Activated CD4-positive, alpha-beta T cell treated with anti-CD3 and anti-CD28 coated beads for 1 hour (primary cell): Measurements from ENCODE around the gene SIRPB2.

ENCODE experiments used
- DNase-seq: peaks from one replicate; pipeline ENCODE4 v3.0.0-alpha.2; 2020

The SIRPB2 gene

DNA sequence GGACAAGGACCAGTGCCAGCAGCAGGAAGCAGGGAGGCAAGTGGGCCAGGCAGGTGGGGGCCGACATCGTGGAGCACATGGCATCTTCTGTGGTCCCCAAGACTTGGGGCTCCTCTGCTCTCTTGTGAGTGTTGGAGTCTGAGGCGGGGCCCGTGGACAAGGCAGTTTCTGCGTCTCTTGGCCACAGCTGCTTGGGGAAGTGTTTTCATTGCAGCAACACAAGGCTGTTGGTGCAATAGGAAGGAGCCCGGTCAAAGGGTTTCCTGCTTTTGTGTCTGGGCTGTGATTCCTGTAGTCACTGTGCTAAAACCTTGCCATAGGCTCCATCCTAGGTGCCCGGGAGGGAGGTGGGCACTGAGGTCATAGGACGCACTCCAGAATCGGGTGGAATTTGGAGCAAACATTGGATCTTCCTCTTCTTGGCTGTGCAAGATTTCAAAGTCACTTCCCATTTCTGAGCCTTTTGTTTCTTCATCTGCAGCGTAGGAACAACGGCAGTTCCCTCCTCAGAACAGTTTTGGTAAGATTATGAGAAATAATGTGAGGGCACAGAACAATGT lies at the start of gene SIRPB2:
Gene SIRPB2 (minus strand): TSS at position 140 of the 560 bp plus-strand sequence. CDS start 61 bp downstream, at position 79.
- DNase-seq: no peak

DNA sequence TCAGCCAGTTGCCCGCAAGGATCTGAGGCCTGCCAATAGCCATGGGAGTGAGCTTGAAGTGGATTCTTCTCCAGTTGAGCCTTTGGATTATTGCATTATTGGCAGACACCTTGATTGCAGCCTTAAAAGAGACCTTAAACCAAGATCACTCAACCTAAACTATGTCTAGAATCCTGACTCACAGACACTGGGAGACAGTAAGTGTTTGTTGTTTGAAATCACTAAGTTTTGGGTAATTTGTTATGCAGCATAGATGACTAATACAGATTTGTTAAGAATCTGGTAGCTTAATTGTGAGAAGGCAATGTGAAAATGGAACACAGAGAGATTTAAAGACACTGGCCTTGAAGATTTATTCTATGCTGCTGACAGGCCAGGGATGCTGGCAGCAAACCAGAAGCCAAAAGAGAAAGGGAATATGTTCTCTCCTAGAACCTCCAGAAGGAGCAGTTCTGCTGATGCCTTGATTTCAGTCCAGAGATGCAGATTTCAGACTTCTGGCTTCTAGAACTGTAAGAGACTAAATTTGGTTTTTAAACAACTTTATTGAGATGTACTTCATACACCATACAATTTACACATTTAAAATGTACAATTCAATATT lies 48.7 kb upstream of the SIRPB2 start:
- DNase-seq: no peak

DNA sequence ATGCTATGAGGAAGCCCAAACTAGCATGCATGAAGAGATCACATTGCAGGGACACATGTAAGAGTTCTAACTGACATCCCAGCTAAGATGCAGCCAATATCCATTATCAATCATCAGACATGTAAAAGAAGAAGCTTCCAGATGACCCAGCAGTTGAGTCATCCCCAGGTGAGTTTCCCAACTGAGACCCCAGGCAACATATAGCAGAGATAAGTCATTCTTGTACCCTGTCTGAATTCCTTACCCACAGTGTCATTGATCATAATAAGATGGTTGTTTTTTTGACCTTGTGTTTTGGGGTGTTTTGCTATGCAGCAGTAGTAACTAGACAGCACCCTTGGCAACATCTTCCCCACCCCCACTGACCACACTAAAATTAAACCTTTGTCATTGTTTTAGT lies 47.4 kb upstream of the SIRPB2 start:
- DNase-seq: no peak

DNA sequence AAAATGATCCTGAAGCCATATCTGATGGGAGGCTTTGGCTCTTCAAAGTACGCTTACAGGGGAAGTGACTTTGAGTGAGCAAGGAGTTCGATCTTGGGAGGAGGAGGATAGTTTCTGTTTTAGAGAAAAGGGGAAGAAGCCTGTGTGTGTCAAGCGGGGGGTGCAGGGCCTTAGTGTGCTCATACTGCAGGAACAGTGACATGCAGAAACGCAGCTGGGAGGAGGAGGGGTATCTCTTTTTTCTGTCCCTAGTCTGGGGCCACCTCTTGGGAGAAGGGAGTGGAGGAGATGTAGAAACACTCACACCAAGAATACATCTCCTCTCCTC lies 46.5 kb upstream of the SIRPB2 start:
- no peak for DNase-seq

DNA sequence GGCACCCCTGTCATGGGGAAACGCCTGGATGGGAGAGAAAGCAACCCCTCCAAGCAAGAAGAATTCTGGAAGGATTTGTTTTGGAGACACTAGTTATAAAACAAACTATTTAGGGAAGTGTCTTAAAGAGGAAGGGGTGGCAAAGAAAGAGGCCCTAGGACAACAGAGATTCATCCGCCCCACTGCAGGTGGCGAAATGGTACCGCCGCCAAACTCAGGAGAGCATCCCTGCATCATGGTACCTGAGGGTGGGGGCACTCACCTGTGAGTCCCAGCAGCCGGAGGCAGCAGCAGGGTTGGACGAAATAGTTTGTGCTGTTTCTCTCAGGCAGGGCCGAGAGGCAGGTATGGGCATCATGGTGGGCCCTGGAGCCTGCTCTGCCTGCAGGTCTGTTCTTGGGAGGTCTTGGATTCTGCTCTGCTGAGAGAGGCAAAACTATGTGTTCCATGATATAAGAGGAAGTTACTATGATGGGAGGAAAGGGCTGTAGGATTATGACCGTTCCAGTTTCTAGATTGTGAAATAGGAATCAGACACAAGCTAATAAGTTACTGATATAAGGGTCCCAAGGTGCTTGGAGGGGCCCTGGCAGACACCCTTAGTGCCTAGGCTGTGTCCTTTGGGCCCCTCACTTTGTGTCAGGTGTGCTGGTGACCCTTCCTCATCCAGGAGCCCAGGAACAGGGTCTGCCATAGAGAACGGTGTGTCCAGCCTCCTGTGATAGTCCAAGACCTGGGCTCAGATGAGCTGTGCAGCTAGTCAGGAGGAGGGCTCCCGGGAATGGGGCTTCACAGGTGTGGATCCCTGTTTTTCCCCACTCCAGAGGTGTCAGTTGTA lies 45.9 kb upstream of the SIRPB2 start:
- no peak for DNase-seq

DNA sequence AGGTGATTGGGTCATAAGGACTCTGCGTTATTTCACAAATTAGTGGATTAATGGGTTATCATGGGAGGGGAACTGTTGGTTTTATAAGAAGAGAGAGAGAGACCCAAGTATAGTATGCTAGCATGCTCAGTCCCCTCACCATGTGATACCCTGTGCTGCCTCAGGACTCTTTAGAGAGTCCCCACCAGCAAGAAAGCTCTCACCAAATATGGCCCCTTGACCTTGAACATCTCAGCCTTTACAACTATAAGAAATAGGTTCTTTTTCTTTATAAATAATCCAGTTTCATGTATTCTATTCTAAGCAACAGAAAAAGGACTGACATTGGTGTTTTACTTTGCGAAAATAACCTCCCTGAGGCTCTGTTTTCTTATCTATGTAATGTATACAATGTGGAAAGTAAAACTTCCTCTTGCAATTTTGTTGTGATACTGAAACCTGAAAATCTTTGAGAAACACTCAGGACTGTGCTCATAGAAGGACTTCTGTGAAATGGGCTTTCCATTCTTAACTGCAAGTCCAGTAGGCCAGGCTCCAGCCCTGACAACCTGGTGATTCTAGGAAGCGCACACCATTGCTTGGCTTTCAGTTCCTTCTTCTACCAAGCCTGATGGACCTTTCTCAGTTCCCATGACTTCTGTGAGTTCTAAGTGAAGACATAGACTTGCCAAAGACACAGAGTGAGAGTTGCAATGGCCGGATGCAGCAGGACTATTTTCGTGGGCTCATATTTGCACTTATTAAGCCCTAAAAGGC lies 44.4 kb upstream of the SIRPB2 start:
- DNase-seq: no peak

DNA sequence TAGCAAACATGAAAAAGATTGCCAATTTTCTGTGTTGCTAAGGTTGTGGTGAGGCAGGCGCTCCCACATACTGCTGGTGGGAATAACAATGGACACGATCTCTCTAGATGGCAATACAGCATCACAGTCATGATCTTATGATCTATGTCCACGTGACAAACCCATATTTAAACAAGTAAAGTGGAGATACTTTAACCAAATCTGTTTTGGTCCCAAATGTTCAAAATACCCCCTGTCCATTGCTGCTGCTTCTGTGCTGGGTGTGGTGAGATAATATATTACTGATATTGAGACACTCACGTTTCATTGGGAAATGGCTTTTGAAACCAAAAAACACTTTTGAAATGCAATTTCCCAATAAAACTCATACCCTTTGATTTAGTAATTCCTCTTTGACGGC lies 43.3 kb upstream of the SIRPB2 start:
- DNase-seq: no peak

DNA sequence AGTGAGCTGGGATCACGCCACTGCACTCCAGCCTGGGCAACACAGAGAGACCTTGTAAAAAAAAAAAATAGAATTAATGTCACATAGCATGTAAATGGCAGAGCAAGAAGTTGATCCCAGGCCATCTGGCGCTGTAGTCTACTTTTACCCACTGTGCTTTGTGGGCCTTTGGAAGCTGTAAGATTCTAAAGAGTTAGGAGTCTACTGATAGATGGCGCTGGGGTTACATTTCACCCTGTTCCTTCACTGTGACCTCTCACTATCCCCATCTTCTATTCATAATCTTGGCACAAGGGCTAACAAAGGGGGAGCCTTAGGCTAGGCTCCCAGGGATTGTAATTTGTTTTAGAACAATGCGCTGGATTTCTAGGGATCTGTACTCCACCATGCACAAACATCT lies 41.8 kb upstream of the SIRPB2 start:
- no peak for DNase-seq

DNA sequence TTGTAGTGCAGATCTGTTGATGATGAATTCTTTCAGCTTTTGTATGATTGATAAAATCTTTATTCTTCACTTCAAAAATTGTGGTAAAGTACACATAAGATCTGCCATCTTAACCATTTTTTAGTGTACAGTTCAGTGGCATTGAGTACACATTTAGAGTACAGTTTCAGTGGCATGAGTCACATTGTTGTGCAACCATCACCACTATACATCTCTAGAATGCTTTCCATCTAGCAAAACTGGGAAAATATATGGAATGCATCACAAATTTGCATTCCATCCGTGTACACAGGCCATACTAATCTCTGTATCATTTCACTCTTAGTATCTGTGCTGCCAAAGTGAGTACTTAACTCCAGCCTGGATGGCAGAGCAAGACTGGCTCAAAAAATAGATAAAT lies 37.6 kb upstream of the SIRPB2 start:
- DNase-seq: no peak

DNA sequence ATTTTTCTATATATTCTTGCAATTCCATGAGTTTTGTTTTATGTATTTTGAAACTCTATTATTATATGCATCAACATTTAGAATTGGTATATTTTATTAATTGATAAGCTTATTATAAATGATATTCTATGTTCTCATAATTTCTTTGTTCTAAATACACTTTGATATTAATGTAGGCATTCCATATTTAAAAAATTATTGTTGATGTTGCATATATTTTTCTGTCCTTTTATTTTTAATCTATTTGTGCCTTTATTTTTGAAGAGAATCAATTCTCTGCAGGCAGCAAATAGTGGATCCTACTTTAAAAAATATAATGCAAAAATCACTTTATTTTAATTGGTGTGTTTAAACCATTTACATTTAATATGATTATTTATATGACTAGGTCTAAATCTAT lies 36.7 kb upstream of the SIRPB2 start:
- no peak for DNase-seq

DNA sequence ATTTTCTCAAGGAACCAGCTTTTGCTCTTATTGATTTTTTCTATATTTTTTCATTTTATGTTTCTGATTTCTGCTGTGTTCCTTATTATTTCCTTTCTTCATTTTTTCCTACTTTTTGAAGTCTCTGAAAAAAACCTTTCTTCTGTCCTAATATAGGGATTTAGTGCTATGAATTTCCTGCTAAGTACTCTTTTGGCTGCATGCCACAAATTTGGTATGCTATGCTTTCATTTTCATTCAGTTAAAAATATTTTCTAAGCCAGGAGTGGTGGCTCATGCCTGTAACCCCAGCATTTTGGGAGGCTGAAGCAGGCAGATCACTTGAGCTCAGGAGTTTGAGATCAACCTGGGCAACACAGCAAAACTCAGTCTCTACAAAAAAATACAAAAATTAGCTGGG lies 35.7 kb upstream of the SIRPB2 start:
- DNase-seq: no peak

DNA sequence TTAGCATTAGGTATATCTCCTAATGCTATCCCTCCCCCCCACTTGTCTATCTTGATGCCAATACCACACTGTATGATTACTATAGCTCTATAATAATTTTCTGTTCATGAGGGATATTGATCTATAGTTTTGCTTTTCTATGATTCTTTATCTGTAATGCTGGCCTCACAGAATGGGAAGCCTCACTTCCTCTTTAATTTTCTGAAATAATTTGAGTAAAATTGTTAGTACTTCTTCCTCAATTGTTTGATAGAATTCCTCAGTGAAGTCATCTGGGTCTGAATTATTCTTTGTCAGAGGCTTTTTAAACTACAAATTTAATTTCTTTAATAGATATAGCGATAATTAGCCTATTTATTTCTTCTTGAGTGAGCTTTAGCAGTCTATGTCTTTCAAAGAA lies 35.1 kb upstream of the SIRPB2 start:
- no peak for DNase-seq

DNA sequence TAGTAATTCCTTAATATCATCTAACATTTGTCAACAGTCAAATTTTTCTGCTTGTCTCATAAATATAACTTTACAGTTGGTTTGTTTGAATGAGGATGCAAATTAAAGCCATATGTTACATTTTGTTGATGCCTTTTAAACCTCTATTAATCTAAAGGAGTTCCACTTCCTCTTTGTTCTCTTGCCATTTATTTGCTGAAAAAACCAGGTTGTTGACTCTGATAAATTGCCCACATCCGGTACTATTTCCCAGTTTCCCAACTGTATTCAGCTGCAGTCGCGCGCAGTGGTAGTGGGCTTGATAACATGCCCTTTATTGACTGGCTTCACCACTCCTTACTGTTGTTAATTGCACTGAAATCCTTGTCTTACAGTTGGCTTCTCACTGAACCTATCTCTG lies 32.8 kb upstream of the SIRPB2 start:
- no peak for DNase-seq

DNA sequence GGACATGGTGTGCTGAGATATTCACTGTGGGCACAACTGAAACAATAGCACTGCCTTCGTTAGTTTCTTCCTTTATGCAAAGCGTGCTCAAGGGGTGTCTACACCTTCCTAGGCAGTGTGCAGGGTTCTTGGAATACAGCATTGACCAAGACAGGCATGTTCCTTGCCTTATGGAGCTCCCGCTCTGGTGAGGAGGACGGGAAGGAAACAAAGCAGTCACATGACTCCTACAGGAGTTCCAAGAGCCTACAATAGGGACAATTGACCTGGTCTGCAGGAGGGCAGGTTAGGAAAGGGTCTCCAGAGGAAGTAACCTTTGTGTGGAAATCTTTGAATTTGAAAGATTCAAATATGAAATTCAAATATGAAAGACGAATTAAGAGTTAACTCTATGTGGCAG lies 25.8 kb upstream of the SIRPB2 start:
- DNase-seq: no peak

DNA sequence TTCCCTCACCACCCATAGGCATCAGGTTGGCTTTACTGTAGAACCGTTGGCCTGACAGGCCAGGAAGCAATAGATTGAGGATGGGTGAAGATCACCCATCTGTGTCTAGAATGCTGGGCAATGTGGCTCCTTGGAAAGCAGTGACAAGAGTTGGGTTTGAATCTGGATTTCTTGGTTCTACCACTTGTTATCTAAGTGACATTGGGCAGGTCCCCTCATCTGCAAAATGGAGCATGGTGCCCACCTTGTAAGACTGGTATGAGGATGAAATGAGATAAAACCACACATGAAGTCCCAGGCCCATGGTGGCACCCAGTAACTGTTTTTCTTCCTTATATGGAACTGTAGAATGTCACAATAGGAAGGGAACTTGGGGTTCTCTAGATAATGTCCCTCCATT lies 22.6 kb upstream of the SIRPB2 start:
- DNase-seq: no peak

DNA sequence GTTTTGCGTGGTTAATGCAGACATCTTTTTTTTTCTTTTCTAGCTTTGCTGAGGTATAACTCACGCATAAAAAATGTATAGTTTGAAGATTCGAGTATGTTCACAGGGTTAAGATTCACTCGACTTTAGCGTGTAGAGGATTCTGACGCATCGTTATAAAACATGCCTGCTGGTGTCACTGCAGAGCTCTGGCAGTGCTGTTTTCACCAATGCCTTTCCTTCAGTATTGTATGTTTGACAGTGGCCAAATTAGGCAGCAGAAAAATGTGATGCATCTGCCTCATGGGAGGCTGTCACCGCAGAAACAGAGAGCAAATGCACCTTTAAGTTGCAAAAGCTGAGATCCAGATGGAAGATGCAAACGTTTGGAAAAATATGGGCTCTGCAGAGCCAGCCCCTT lies 18.0 kb upstream of the SIRPB2 start:
- DNase-seq: no peak

DNA sequence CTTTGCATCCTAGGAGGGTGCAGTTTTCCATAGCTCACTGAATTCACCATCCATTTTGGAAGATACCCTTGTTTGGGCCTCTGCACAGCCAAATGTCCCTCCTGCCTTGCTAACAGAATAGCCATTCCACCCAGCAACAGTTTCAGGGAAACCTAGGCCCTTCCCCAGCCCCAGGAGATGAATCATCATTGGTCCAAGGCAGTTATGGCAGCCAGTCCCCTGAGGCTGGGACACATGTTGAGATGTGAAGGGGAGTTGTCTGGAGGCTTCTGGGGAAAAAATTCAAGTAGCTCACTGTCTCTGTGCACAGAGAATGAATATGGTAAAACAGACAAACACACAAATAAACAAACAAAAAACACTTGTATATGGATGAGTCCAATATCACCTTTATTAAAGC lies 17.4 kb upstream of the SIRPB2 start:
- DNase-seq: no peak

DNA sequence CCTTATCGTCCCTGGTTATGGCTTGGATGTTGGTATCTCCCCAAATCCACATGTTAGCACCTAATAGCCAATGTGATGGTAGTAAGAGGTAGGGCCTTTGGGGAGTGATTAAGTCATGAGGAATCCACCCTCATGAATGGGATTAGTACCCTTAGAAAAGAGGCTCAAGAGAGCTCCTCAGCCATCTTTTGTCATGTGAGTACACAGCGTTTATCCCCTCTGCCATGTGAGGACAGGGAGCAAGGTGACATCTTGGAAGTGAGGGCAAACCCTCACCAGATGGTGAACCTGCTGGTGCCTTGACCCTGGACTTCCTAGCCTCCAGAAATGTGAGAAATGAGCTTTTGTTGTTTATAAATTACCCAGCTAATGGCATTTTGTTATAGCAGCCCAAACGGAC lies 16.1 kb upstream of the SIRPB2 start:
- no peak for DNase-seq

DNA sequence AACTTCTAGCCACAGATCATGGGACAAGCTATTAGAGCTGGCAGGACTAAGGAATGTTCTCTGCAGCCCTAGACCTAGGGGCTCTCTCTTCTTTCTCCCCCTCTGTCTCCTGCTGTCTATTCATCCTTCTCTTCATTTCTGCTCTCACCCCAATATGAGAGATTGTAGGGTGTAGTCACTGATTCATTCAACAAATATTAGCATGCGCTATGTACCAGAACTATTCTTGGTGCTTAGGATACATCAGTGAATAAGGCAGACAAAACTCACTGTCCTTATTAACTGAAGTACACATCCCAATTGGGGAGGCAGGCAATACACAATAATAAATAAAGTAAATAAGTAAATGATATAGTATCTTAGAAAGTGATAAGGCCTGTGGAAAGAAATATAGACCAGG lies 14.7 kb upstream of the SIRPB2 start:
- DNase-seq: no peak

DNA sequence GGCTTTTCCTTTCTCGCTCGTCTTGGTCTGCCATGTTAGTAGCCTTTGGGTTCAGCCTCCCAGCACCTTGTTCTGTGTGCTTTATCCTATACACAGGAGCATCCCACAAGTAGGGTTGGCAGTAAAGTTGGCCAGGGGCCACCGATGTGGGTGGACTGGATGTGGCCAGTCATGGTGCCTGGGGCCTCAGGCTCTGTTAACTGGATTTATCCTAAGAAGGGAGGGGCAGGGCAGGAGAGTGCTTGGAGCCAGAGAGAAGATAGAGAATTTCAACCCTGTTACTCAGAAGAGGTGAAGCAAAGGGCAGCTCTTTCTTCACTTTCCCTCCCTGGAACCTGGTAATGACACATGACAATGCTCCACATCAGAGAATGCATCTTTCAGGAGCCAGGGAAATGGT lies 14.1 kb upstream of the SIRPB2 start:
- DNase-seq: no peak

DNA sequence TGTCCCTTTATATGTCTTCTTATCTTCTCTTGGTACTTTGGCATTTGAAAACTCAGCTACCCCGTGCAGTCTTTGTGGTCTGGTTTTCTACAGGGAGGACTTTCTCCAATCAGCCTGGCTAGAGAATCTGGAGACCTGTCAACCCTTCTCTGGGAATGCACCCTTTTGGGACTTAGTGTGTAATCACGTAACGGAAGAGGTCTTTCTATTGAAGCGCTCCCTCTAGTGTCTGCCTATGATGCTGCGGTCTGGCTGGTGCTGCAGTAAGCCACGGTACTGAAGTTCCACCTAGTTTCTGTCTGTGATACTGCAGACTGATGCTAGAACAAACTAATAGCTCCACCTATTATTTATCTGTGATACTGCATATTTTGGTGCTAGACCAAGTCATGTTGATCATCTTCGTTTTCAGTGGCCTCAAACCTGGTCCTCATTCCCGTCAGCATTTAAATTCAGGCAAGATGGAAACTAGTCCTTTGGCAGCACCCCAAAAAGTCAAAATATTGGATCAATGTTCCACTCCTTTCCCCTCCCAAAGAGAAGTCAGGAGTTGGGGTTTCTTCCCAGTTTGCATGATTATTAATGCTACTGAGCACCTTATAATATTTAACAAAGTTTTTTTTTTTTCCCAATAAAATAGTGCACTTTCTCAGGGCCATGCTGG lies 12.5 kb upstream of the SIRPB2 start:
- peak; percentile 57 for DNase-seq

DNA sequence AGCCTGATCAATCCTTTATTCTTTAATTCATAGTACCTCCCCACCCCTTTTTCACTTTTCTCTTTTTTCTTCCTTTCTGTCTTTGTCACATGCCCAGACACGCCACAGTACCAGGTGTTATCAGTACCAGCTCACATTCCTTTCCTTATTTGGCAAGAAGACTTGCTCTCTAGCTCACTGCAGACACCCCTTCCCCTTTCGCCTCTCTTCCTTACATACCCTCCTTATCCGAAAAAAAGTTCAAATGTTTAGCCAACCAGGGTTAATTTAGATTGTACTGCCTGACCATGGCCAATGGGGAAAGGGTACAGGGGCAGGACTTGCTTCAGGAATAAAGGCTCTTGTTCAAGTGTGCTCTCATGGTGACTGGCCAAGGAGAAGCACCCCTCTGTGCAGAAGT lies 9.3 kb upstream of the SIRPB2 start:
- no peak for DNase-seq
